Measurements from ENCODE around the gene SCD5.

SCD5 gene

GRCh38 chr4:82630079-82630478, 168.5 kb downstream of the SCD5 start:
- no peak for DNase-seq (ENCODE audit: low spot score)

- no peak for DNase-seq (ENCODE audit: low spot score)
Measured at GRCh38 chr4:82629238-82630000, 169.2 kb downstream of the SCD5 start.

GRCh38 chr4:82626251-82626868, 172.2 kb downstream of the SCD5 start:
- DNase-seq (ENCODE audit: low spot score), result no peak

GRCh38 chr4:82624819-82625218, 173.8 kb downstream of the SCD5 start:
- no peak for DNase-seq (ENCODE audit: low spot score)

GRCh38 chr4:82623121-82623683, 175.4 kb downstream of the SCD5 start:
- DNase-seq (ENCODE audit: low spot score), result no peak

GRCh38 chr4:82621251-82621650, 177.3 kb downstream of the SCD5 start:
- DNase-seq (ENCODE audit: low spot score), result no peak

- DNase-seq (ENCODE audit: low spot score), result no peak
Measured at GRCh38 chr4:82620126-82620735, 178.4 kb downstream of the SCD5 start.

- DNase-seq (ENCODE audit: low spot score), result no peak
Measured at GRCh38 chr4:82618103-82618720, 180.4 kb downstream of the SCD5 start.

GRCh38 chr4:82614838-82615449, 183.7 kb downstream of the SCD5 start:
- no peak for DNase-seq (ENCODE audit: low spot score)

GRCh38 chr4:82613121-82613520, 185.5 kb downstream of the SCD5 start:
- DNase-seq (ENCODE audit: low spot score), result no peak

GRCh38 chr4:82611982-82612381, 186.6 kb downstream of the SCD5 start:
- DNase-seq (ENCODE audit: low spot score), result no peak

GRCh38 chr4:82611527-82611926, 187.1 kb downstream of the SCD5 start:
- no peak for DNase-seq (ENCODE audit: low spot score)

- no peak for DNase-seq (ENCODE audit: low spot score)
Measured at GRCh38 chr4:82610041-82610440, 188.6 kb downstream of the SCD5 start.

GRCh38 chr4:82606622-82607021, 192.0 kb downstream of the SCD5 start:
- no peak for DNase-seq (ENCODE audit: low spot score)

- no peak for DNase-seq (ENCODE audit: low spot score)
Measured at GRCh38 chr4:82604522-82604921, 194.1 kb downstream of the SCD5 start.

- DNase-seq (ENCODE audit: low spot score), result no peak
Measured at GRCh38 chr4:82601242-82602015, 197.2 kb downstream of the SCD5 start.

- DNase-seq (ENCODE audit: low spot score), result no peak
Measured at GRCh38 chr4:82599336-82599735, 199.3 kb downstream of the SCD5 start.

GRCh38 chr4:82594456-82594855, 204.1 kb downstream of the SCD5 start:
- DNase-seq (ENCODE audit: low spot score), result no peak

- DNase-seq (ENCODE audit: low spot score), result no peak
Measured at GRCh38 chr4:82593411-82593810, 205.2 kb downstream of the SCD5 start.

GRCh38 chr4:82592639-82593038, 206.0 kb downstream of the SCD5 start:
- no peak for DNase-seq (ENCODE audit: low spot score)

GRCh38 chr4:82591592-82591991, 207.0 kb downstream of the SCD5 start:
- DNase-seq (ENCODE audit: low spot score), result no peak
